HG02571 (cell line): ENCODE results near the gene DCTPP1.

Source experiments
- ATAC-seq: cut with Tn5 transposase; IDR thresholded peaks from one replicate; pipeline ENCODE4 v1.9.1; 2021; ENCODE audit warnings: mild to moderate bottlenecking, moderate library complexity; ENCODE audit not compliant: unreplicated experiment

Gene DCTPP1

DNA sequence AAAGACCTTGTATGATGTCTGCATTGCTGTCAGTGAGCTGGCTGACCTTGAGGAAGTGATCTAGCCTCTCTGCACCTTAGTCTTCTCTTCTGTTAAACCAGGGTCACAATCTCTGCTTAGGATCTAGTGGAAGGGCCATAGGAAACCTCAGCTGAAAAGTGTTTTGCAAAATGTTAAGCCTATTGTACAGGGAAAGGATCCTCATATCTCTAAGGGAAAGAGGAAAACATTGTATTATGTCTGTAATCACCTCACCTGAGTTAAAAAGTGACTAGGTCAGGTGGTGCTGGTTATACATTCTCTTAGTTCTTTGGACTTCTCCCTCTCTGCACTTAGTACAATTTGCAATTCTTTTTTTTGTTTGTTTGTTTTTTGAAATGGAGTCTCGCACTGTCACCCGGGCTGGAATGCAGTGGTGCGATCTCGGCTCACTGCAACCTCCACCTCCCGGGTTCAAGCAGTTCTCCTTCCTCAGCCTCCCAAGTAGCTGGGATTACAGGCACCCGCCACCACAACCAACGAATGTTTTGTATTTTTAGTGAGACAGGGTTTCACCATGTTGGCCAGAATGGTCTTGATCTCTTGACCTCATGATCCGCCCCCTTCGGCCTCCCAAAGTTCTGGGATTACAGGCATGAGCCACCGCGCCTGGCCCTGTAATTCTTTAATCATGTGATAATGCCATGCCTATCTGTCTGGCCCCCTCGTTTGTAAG, 17.8 kb upstream of the DCTPP1 start:
- no peak for ATAC-seq

DNA sequence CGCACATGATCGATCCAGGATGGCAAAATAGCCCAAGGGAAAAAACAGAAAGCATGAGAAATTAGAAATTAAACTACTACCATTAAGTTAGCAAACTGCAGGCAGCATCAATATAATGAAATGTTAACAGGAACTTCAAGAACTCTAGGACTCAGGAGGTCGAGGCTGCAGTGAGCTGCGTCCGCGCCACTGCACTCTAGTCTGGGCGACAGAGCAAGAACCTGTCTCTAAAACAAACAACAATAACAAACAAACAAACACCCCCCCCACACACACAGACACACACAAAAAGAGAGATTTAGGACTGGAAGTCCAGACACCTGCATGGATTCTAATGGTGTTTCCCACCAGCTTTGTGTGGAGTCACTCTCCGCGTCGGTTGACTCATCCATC, 16.4 kb upstream of the DCTPP1 start:
- no peak for ATAC-seq

GRCh38 chr16:30445408-30446202, 15.8 kb upstream of the DCTPP1 start, which contains the start of gene SEPHS2:
TSS of gene SEPHS2 (minus strand) at chr16:30445874. CDS start at chr16:30445727, 147 bp downstream.
- peak; percentile 71 for ATAC-seq

GRCh38 chr16:30445149-30445407, 15.2 kb upstream of the DCTPP1 start:
- ATAC-seq = peak; percentile 22

DNA sequence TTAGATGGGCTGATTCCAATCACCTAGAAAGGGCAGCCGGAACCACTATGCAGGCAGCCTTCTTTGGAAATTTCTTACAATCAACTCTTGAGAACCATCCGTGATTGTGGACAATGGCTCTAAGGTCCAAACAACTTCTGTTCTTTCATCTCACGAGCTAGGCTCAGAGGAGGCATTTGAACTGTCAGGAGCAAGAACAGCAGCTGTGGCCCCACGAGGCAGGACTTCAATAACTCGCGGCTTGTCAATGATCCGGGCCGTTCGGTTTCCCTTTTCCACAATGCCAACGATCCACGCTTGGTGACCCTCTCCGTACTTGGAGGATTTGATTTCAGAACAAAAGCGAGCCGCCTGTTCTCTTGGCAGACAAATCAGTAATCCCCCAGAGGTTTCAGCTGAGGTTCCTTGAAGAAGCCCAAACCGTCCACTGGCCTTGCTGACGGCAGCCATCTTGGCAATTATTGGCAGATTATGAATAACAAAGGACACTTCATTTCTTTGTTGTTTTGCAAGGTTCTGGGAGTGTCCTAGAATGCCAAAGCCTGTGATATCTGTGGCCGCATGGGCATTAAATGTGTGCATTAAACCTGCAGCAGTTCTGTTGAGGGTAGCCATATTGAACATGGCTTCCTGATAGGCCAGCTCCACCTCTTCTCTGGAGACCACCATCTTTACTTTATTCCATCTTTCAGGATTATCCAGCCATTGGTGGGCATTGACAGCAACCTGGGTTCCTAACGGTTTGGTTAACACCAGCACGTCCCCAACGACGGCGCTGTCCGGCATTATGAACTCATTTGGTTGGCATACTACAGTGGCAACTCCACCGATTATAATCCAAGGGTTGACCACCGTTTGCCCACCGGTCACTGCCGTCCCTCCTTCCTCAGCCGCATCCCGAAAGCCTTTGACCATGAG, 14.7 kb upstream of the DCTPP1 start:
- peak; percentile 4 for ATAC-seq

GRCh38 chr16:30443631-30444030, 13.8 kb upstream of the DCTPP1 start:
- no peak for ATAC-seq

DNA sequence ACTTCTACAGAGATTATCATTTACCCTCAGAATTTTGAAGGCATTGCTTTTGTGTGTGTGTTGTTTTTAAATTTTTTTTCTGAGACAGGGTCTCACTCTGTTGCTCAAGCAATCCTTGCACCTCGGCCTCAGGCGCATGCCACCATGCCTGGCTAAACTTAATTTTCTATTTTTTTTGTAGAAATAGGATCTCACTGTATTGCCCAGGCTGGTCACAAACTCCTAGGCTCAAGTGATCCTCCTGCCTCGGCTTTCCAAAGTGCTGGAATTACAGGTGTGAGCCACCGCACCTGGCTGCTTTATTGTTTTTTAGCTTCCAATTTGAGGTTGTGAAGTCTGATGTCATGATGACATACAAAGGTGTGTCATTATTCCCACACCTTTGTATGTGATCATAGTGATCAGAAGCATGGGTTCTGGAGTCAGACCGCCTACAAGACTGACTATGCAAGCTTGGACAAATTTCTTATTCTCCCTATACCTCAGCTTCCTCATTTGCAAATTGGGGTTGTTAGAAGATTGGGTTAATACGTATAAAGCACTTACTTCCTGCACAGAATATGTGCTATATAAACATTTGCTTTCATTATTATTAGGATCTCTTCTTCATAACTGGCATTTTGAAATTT, 10.0 kb upstream of the DCTPP1 start:
- ATAC-seq = no peak

GRCh38 chr16:30438835-30439234, 9.0 kb upstream of the DCTPP1 start:
- no peak for ATAC-seq

DNA sequence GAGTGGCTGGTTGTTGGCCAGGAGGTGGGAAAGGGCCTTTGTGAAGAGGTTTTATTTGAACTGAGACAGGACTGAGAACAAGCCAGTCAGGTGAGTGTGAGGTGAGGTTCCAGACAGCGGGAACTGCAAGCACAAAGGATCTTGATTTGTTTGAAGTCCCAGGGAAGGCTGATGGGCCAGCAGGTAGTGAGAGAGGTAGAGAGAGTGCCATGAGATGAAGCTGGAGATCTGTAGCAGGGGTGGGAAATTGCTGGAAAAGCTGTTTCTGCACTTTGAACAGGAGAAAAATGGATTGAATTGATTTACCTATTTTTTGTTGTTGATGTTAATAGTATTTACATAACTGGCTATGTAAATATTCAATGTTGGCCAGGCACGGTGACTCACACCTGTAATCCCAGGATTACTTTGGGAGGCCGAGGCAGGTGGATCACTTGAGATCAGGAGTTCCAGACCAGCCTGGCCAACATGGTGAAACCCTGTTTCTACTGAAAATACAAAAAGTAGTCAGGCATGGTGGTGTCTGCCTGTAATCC, 7.7 kb upstream of the DCTPP1 start:
- ATAC-seq = no peak

DNA sequence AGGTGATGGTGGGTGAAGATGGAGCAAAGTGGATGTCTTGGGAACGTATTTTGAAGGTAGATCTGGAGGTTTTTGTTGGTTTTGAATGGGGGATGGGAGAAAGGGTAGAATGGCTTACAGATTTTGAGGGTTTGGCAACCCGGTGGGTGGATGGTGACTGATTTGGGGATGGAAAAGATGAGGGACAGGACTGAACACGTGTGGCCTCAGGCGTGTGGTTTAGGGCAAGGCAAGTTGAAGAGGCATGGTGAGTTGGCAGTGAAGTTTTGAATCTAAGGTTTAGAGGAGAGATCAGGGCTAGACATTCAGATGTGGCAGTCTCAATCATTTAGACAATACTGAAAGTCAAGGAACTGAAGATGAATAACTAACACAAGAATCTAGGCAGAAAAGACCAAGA, 5.0 kb upstream of the DCTPP1 start:
- ATAC-seq = no peak

- ATAC-seq = no peak
Measured at GRCh38 chr16:30430428-30430970, 669 bp upstream of the DCTPP1 start.

DNA sequence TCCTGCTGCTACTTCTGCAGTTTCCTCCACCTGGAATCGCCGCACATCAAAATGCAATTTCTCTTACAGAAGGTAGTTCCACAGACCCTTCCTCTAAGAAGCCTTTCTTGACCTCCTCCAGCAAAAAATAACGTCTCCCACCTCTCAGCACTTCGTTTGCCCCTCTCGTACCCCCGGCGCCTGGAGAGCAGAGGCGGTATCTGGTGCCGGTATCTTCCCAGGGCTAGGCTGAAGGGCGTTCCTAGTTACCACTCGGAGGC, 482 bp downstream of the DCTPP1 start:
- peak; percentile 7 for ATAC-seq

- ATAC-seq = no peak
Measured at GRCh38 chr16:30428055-30428454, 1.8 kb downstream of the DCTPP1 start.

DNA sequence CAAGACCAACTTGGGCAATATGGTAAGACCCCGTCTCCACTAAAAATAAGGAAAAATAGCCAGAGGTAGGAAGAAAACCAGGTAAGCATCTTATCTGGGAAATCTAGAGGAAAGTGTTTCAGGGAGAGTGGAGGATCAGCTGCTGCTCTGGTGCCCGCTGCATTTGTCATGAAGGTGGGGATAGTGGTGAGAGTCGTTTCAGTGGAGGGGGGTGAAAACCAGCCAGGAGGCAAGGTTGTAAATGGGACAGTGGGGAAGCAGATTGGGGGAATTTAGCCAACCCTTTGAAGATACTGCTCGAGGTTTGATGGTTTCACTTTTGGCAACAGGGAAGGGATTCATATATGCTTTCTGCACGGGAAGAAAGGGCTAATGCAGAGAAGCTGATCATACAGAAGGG, 8.8 kb downstream of the DCTPP1 start:
- ATAC-seq = no peak

GRCh38 chr16:30418350-30419181, 11.3 kb downstream of the DCTPP1 start:
- ATAC-seq = no peak

DNA sequence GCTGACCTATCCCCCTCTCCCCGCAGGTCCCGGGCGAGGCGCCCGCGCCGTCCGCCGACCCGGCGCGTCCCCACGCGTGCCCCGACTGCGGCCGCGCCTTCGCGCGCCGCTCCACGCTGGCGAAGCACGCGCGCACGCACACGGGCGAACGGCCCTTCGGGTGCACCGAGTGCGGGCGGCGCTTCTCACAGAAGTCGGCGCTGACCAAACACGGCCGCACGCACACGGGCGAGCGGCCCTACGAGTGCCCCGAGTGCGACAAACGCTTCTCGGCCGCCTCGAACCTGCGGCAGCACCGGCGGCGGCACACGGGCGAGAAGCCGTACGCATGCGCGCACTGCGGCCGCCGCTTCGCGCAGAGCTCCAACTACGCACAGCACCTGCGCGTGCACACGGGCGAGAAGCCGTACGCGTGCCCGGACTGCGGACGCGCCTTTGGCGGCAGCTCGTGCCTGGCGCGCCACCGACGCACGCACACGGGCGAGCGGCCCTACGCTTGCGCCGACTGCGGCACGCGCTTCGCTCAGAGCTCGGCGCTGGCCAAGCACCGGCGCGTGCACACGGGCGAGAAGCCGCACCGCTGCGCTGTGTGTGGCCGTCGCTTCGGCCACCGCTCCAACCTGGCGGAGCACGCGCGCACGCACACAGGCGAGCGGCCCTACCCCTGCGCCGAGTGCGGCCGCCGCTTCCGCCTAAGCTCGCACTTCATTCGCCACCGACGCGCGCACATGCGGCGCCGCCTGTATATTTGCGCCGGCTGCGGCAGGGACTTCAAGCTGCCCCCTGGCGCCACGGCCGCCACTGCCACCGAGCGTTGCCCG, 12.1 kb downstream of the DCTPP1 start:
- ATAC-seq = peak; percentile 68

DNA sequence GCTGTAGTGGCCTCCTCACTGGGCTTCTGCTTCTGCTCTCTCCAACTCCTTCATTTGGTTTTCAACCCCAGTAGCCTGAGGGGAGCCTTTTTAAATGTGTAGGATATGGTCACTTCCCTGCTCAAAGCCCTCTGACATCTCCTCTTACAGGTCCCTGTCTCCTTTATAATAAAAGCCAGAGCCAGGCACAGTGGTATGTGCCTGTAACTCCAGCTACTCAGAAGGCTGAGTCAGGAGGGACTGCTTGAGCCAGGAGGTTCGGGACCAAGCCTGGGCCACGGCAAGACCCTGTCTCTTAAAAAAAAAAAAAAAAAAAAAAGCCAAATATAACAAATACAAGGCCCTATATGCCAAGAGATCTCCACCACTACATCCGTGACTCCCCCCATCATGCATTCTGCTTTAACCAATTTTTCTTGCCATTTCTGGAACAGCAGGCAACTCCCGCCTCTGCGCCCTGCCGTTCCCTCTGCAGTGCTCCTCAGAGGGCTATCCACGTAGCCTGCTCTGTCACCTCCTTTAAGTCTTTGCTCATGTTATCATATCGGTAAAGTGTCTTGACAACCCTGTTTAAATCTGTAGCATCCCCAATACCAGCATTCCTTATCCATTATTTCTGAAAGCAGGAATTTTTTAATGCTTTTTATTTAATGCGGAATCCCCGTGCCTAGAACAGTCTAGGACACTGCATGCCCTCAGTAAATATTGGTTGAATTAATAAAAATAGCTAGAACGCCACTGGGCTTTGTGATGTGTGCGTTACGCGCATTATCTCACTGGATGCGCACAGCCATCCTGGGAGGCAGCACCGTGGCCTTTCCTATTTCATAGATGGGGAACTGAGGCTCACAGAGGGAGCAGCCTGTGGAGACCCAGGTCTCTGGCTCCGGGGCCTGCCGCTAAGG, 13.0 kb downstream of the DCTPP1 start:
- ATAC-seq = no peak

GRCh38 chr16:30416047-30416603, 13.7 kb downstream of the DCTPP1 start:
- ATAC-seq = no peak
